Measurements from ENCODE around the gene EBP. TPM values are rescaled to one million over a fixed set of nuclear protein-coding genes. Genes with fewer than 3 reads are reported as not detected.

The EBP gene
- polyA plus RNA-seq, 1 donor from 2014 or later = 134 TPM

- TF ChIP-seq, protein P1, sequence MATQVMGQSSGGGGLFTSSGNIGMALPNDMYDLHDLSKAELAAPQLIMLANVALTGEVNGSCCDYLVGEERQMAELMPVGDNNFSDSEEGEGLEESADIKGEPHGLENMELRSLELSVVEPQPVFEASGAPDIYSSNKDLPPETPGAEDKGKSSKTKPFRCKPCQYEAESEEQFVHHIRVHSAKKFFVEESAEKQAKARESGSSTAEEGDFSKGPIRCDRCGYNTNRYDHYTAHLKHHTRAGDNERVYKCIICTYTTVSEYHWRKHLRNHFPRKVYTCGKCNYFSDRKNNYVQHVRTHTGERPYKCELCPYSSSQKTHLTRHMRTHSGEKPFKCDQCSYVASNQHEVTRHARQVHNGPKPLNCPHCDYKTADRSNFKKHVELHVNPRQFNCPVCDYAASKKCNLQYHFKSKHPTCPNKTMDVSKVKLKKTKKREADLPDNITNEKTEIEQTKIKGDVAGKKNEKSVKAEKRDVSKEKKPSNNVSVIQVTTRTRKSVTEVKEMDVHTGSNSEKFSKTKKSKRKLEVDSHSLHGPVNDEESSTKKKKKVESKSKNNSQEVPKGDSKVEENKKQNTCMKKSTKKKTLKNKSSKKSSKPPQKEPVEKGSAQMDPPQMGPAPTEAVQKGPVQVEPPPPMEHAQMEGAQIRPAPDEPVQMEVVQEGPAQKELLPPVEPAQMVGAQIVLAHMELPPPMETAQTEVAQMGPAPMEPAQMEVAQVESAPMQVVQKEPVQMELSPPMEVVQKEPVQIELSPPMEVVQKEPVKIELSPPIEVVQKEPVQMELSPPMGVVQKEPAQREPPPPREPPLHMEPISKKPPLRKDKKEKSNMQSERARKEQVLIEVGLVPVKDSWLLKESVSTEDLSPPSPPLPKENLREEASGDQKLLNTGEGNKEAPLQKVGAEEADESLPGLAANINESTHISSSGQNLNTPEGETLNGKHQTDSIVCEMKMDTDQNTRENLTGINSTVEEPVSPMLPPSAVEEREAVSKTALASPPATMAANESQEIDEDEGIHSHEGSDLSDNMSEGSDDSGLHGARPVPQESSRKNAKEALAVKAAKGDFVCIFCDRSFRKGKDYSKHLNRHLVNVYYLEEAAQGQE (IDR thresholded peaks at IDR 0.05; ENCODE audit: borderline replicate concordance) = no peak
- no peak for TF ChIP-seq EZH2 (IDR thresholded peaks at IDR 0.05; ENCODE audit: borderline replicate concordance, insufficient read depth, low read length, poor library complexity, severe bottlenecking)
- TF ChIP-seq SMC3 (conservative IDR thresholded peaks at IDR 0.05; ENCODE audit: poor library complexity) = no peak
- no peak for TF ChIP-seq TAF1 (IDR thresholded peaks at IDR 0.05; ENCODE audit: low read depth)
- TF ChIP-seq EP300 (conservative IDR thresholded peaks at IDR 0.05; ENCODE audit: poor library complexity, severe bottlenecking) = no peak
- no peak for TF ChIP-seq POLR2AphosphoS5 (IDR thresholded peaks at IDR 0.05)
- no peak for TF ChIP-seq MXI1 (conservative IDR thresholded peaks at IDR 0.05; ENCODE audit: poor library complexity, severe bottlenecking)
- no peak for TF ChIP-seq RAD21 (conservative IDR thresholded peaks at IDR 0.05)
- Histone ChIP-seq H3K27me3 (ENCODE audit: insufficient read depth, low read depth, low read length) (no peaks in the 10 kb centered on the region), H3K4me2 (ENCODE audit: low read length) (no peak overlapping the region), H3K9ac (ENCODE audit: low read length) (no peak overlapping the region), H3K27ac (ENCODE audit: low read length) (no peak overlapping the region), H2AFZ (ENCODE audit: low read depth, low read length) (no peak overlapping the region), H3K36me3 (ENCODE audit: insufficient read depth, low read length) (no peaks in the 10 kb centered on the region), H4K20me1 (ENCODE audit: insufficient read depth) (no peaks in the 10 kb centered on the region), H3K9me3 (ENCODE audit: low read length) (no peaks in the 10 kb centered on the region), H3K9me2 (ENCODE audit: insufficient read depth, low read length) (no peaks in the 10 kb centered on the region), H3F3A (ENCODE audit: insufficient read depth, low read length, poor library complexity, severe bottlenecking) (no peaks in the 10 kb centered on the region), H3K79me2 (replicated peaks; ENCODE audit: insufficient read depth, low read length) (peaks cover 11% of the 10 kb centered on the region), H3K4me3 (ENCODE audit: low read length) (no peak overlapping the region)
Measured at GRCh38 chrX:48478806-48479205, 42.8 kb upstream of the EBP start.

DNA sequence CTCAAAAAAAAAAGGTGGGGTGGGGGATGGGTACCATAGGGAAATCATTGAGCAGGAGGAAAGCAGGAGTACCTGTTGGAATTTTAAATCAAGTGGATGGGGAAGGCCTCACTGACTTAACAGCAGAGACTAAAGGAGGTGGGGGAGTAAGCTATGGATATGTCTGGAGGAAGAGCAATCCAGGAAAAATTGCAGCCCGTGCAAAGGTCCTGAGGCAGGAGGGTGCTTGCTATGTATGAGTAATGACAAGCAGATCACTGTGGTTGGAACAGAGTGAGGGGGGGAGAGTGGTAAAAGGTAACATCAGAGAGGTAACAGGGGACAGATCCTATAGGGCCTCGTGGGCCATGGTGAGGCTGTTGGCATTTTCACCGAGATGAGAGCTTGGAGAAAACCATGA lies 41.5 kb upstream of the EBP start:
- TF ChIP-seq EP300 (conservative IDR thresholded peaks at IDR 0.05; ENCODE audit: poor library complexity, severe bottlenecking) (no peak), SMC3 (conservative IDR thresholded peaks at IDR 0.05; ENCODE audit: poor library complexity) (no peak), POLR2AphosphoS5 (IDR thresholded peaks at IDR 0.05) (no peak), RAD21 (conservative IDR thresholded peaks at IDR 0.05) (no peak), TAF1 (IDR thresholded peaks at IDR 0.05; ENCODE audit: low read depth) (no peak), CTCF (IDR thresholded peaks at IDR 0.05; ENCODE audit: poor library complexity, severe bottlenecking) (no peak), EZH2 (IDR thresholded peaks at IDR 0.05; ENCODE audit: borderline replicate concordance, insufficient read depth, low read length, poor library complexity, severe bottlenecking) (no peak), MXI1 (conservative IDR thresholded peaks at IDR 0.05; ENCODE audit: poor library complexity, severe bottlenecking) (no peak)
- TF ChIP-seq, protein P1 (IDR thresholded peaks at IDR 0.05; ENCODE audit: borderline replicate concordance) = no peak
- H3K4me3 ChIP-seq (ENCODE audit: low read length) = no peak overlapping the region
- no peaks in the 10 kb centered on the region for H3F3A ChIP-seq (ENCODE audit: insufficient read depth, low read length, poor library complexity, severe bottlenecking)
- no peaks in the 10 kb centered on the region for H3K36me3 ChIP-seq (ENCODE audit: insufficient read depth, low read length)
- H3K79me2 ChIP-seq (replicated peaks; ENCODE audit: insufficient read depth, low read length) = peaks cover 11% of the 10 kb centered on the region
- no peaks in the 10 kb centered on the region for H3K9me3 ChIP-seq (ENCODE audit: low read length)
- no peaks in the 10 kb centered on the region for H4K20me1 ChIP-seq (ENCODE audit: insufficient read depth)
- H3K27me3 ChIP-seq (ENCODE audit: insufficient read depth, low read depth, low read length) = no peaks in the 10 kb centered on the region
- no peak overlapping the region for H3K4me2 ChIP-seq (ENCODE audit: low read length)
- H3K9me2 ChIP-seq (ENCODE audit: insufficient read depth, low read length) = no peaks in the 10 kb centered on the region
- no peak overlapping the region for H3K9ac ChIP-seq (ENCODE audit: low read length)
- no peak overlapping the region for H2AFZ ChIP-seq (ENCODE audit: low read depth, low read length)
- H3K27ac ChIP-seq (ENCODE audit: low read length) = no peak overlapping the region
